Measurements from ENCODE around the gene CAMK2N1. TPM values are rescaled to one million over a fixed set of nuclear protein-coding genes. Genes with fewer than 3 reads are reported as not detected.
A peak's percentile ranks its signal among the peaks of the same experiment; 100 is the strongest.

CAMK2N1 gene
- total RNA-seq, 1 experiment from 2014 or later, result 4.4 TPM

- in situ Hi-C loops (cut with HindIII; ENCODE audit: low pct_unique_long_range_greater_than_20kb, low sequenced_read_pairs), result no loop called here
- H3K27me3 ChIP-seq (ENCODE audit: control insufficient read depth, insufficient read depth, low read length), result no peaks in the 10 kb centered on the region
- ChIA-PET CTCF (interaction anchor here (0.6 to 1.4 kb wide), 5 partner anchors 132 to 810 kb away, joined by 3 to 5 read pairs (median 4); no protein-coding TSS in a partner anchor), POLR2A (no interaction called here)
- no peak for TF ChIP-seq SIN3A (IDR thresholded peaks at IDR 0.05; ENCODE audit: borderline replicate concordance, insufficient read depth, low read depth, low read length)
- TF ChIP-seq CTCF (IDR thresholded peaks at IDR 0.05), result peak; percentile 94
- intact Hi-C loops (cut with micrococcal nuclease; ENCODE audit: unreplicated experiment), result loop anchor here (2.0 to 5.0 kb wide), 3 partner anchors 117 to 577 kb away; no protein-coding TSS in a partner anchor
- H3K4me1 ChIP-seq (ENCODE audit: control insufficient read depth, insufficient read depth, low read length), result no peaks in the 10 kb centered on the region
- H3K27ac ChIP-seq (ENCODE audit: low read length), result no peak overlapping the region
- BruUV-seq (replicated peaks), result no TSS peak
- DNase-seq (ENCODE audit: low read depth, low spot score) (peak; percentile 90), ATAC-seq (peak; percentile 72)
- no peak overlapping the region for H3K4me3 ChIP-seq (ENCODE audit: low read depth in 2 of 2, low read length in 2 of 2)
- no peaks in the 10 kb centered on the region for H3K9me3 ChIP-seq (ENCODE audit: control insufficient read depth, insufficient read depth, low read depth, low read length)
- H3K36me3 ChIP-seq (ENCODE audit: control insufficient read depth, insufficient read depth, low read length), result no peaks in the 10 kb centered on the region
Observed at GRCh38 chr1:20493839-20494608, 8.0 kb upstream of the CAMK2N1 start.

- TF ChIP-seq REST (IDR thresholded peaks at IDR 0.05; ENCODE audit: insufficient read depth in 1 of 2, low read depth in 2 of 2, low read length in 1 of 2) (no peak), SIN3A (IDR thresholded peaks at IDR 0.05; ENCODE audit: borderline replicate concordance, insufficient read depth, low read depth, low read length) (no peak), TCF7L2 (IDR thresholded peaks at IDR 0.05; ENCODE audit: low read depth, low read length) (no peak), CTCF (IDR thresholded peaks at IDR 0.05) (no peak), POLR2AphosphoS5 (IDR thresholded peaks at IDR 0.05; ENCODE audit: low read depth, low read length) (no peak)
- ChIA-PET POLR2A (no interaction called here), CTCF (interaction anchor here (0.6 to 1.3 kb wide), 5 partner anchors 59 to 810 kb away, joined by 3 to 11 read pairs (median 4); no protein-coding TSS in a partner anchor)
- no peaks in the 10 kb centered on the region for H3K4me1 ChIP-seq (ENCODE audit: control insufficient read depth, insufficient read depth, low read length)
- H3K27ac ChIP-seq (ENCODE audit: low read length), result no peak overlapping the region
- BruUV-seq (replicated peaks), result no TSS peak
- no peaks in the 10 kb centered on the region for H3K9me3 ChIP-seq (ENCODE audit: control insufficient read depth, insufficient read depth, low read depth, low read length)
- in situ Hi-C loops (cut with HindIII; ENCODE audit: low pct_unique_long_range_greater_than_20kb, low sequenced_read_pairs) (no loop called here), intact Hi-C loops (cut with micrococcal nuclease; ENCODE audit: unreplicated experiment) (loop anchor here (2.0 to 5.0 kb wide), 3 partner anchors 116 to 576 kb away; no protein-coding TSS in a partner anchor)
- no peaks in the 10 kb centered on the region for H3K36me3 ChIP-seq (ENCODE audit: control insufficient read depth, insufficient read depth, low read length)
- ATAC-seq, result no peak
- no peak for DNase-seq (ENCODE audit: low read depth, low spot score)
- H3K27me3 ChIP-seq (ENCODE audit: control insufficient read depth, insufficient read depth, low read length), result no peaks in the 10 kb centered on the region
- no peak overlapping the region for H3K4me3 ChIP-seq (ENCODE audit: low read depth in 2 of 2, low read length in 2 of 2)
Observed at GRCh38 chr1:20493309-20493708, 7.3 kb upstream of the CAMK2N1 start.

Measured in Panc1 (cell line).